Gastroesophageal sphincter (tissue), 4 donors: ENCODE measurements around the gene LRRC4B. TPM values are rescaled to one million over a fixed set of nuclear protein-coding genes. Genes with fewer than 3 reads are reported as not detected.

ENCODE experiments used
- ATAC-seq: fragments of 150-250 bp; one replicate; pipeline ENCODE4 v1.9.1; 2016; ENCODE audit warnings: mild to moderate bottlenecking, moderate library complexity
- H3K27ac ChIP-seq, 4 donors: fragments of 200-600 bp; sonication (generic) in 3 of 4; 1 replicate in 3 of 4; 2 replicates in 1 of 4; pipeline ENCODE4 v1.5.1; 2016 to 2019
- H3K27me3 ChIP-seq: fragments of 200-600 bp; sonication (generic); one replicate; pipeline ENCODE4 v1.5.1; 2019
- H3K36me3 ChIP-seq, 2 donors: fragments of 200-600 bp; sonication (generic); one replicate each; pipeline ENCODE4 v1.5.1; 2019; ENCODE audit warnings: control low read depth in 1 of 2
- H3K4me1 ChIP-seq, 3 donors: fragments of 200-600 bp; sonication (generic); 1 replicate in 2 of 3; 2 replicates in 1 of 3; pipeline ENCODE4 v1.5.1; 2016 to 2019; ENCODE audit warnings: control low read depth in 2 of 3
- H3K4me3 ChIP-seq, 2 donors: fragments of 200-600 bp; sonication (generic); one replicate each; pipeline ENCODE4 v1.5.1; 2019; ENCODE audit warnings: mild to moderate bottlenecking in 1 of 2, moderate library complexity in 1 of 2
- H3K9me3 ChIP-seq, 3 donors: fragments of 200-600 bp; sonication (generic); one replicate each; pipeline ENCODE4 v1.5.1; 2017 to 2019; ENCODE audit warnings: control low read depth in 2 of 3
- EP300 ChIP-seq: sonication (generic); formaldehyde crosslinking; IDR thresholded peaks from one replicate; pipeline ENCODE4 v1.6.1; 2017; ENCODE audit warnings: antibody characterized with exemption, mild to moderate bottlenecking
- POLR2A ChIP-seq, 2 donors: fragments of 450-650 bp; IDR thresholded peaks; one replicate each; pipeline ENCODE4 v1.6.1; 2017; ENCODE audit warnings: antibody characterized with exemption in 2 of 2, mild to moderate bottlenecking in 2 of 2, moderate library complexity in 1 of 2
- POLR2AphosphoS5 ChIP-seq: sonication (generic); formaldehyde crosslinking; IDR thresholded peaks from one replicate; pipeline ENCODE4 v1.6.1; 2017; ENCODE audit warnings: antibody characterized with exemption
- WGBS, 2 donors: methylation state at CpG; one replicate each; pipeline ENCODE4 v1.1.5; 2018; ENCODE audit warnings: low coverage in 1 of 2; 5-methylcytosine and 5-hydroxymethylcytosine counted together
- total RNA-seq, 4 donors: library from RNA; depleted of rRNA; stranded (reverse); fragments of >200 nt; gene quantifications; one replicate each; pipeline ENCODE4 v1.1.0, GENCODE V29; 2016
- TF ChIP-seq, protein P1 (sequence below), 4 experiments: fragments of 200-600 bp in 2 of 4; fragments of 450-650 bp in 2 of 4; sonication (generic) in 1 of 4; IDR thresholded peaks; one replicate each; pipeline ENCODE4 v1.5.1; 2017 to 2019; ENCODE audit warnings: antibody characterized with exemption in 4 of 4, mild to moderate bottlenecking in 2 of 4, moderate library complexity in 2 of 4

LRRC4B gene
- total RNA-seq, 4 donors from 2014 or later: 5.0 to 9.3 (median 7.6) TPM

DNA sequence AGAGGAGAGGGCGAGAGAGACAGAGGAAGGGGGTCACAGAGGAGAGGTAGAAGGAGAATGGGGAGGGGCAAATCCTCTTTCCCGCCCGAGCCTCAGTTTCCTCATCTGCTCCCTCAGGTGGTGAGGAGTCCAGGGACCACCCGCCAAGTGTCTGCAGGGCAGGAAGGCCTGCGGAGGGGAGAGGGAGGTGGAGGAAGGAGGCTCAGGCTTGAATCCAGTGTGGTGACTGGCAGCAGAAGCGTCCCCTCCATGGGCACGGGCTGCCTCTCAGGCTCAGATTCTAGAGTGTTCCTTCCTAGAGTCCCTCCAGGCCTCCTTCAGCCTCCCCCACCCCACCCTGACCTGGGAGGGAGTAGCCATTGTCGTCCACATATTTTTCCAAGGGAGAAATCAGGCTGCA is 75.1 kb downstream of the LRRC4B start:
- 51 to 52% methylated on average over 4 to 5 of the region's 8 CpGs for WGBS, 2 donors
- Histone ChIP-seq H3K27me3 (peaks cover 31% of the 10 kb centered on the region), H3K9me3 (no peaks in the 10 kb centered on the region), H3K4me3 (no peak overlapping the region), H3K4me1 (no peaks in the 10 kb centered on the region), H3K27ac (no peak overlapping the region), H3K36me3 (peaks cover 0 to 7% of the 10 kb centered on the region in 2 donors)
- ATAC-seq: no peak
- TF ChIP-seq POLR2AphosphoS5 (no peak), POLR2A (IDR thresholded peaks at IDR 0.05) (no peak), EP300 (no peak)
- TF ChIP-seq, protein P1, sequence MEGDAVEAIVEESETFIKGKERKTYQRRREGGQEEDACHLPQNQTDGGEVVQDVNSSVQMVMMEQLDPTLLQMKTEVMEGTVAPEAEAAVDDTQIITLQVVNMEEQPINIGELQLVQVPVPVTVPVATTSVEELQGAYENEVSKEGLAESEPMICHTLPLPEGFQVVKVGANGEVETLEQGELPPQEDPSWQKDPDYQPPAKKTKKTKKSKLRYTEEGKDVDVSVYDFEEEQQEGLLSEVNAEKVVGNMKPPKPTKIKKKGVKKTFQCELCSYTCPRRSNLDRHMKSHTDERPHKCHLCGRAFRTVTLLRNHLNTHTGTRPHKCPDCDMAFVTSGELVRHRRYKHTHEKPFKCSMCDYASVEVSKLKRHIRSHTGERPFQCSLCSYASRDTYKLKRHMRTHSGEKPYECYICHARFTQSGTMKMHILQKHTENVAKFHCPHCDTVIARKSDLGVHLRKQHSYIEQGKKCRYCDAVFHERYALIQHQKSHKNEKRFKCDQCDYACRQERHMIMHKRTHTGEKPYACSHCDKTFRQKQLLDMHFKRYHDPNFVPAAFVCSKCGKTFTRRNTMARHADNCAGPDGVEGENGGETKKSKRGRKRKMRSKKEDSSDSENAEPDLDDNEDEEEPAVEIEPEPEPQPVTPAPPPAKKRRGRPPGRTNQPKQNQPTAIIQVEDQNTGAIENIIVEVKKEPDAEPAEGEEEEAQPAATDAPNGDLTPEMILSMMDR (IDR thresholded peaks at IDR 0.05): no peak

GRCh38 chr19:50492303-50493052 is 75.8 kb downstream of the LRRC4B start:
- H3K27me3 ChIP-seq: peaks cover 38% of the 10 kb centered on the region
- H3K9me3 ChIP-seq: no peaks in the 10 kb centered on the region
- WGBS, 2 donors: 3 to 6% methylated on average over 5 to 8 of the region's 12 CpGs
- TF ChIP-seq, protein P1 (IDR thresholded peaks at IDR 0.05): no peak
- TF ChIP-seq POLR2AphosphoS5: no peak
- TF ChIP-seq POLR2A (IDR thresholded peaks at IDR 0.05): no peak
- TF ChIP-seq EP300: no peak
- no peak overlapping the region for H3K27ac ChIP-seq
- no peak overlapping the region for H3K4me3 ChIP-seq
- no peak for ATAC-seq
- H3K4me1 ChIP-seq: no peaks in the 10 kb centered on the region
- H3K36me3 ChIP-seq: peaks cover 0 to 7% of the 10 kb centered on the region in 2 donors

- Histone ChIP-seq H3K9me3 (no peaks in the 10 kb centered on the region), H3K36me3 (peaks cover 0 to 7% of the 10 kb centered on the region in 2 donors), H3K4me1 (no peaks in the 10 kb centered on the region), H3K27me3 (peaks cover 51% of the 10 kb centered on the region), H3K4me3 (no peak overlapping the region), H3K27ac (no peak overlapping the region)
- no peak for TF ChIP-seq EP300
- TF ChIP-seq POLR2A (IDR thresholded peaks at IDR 0.05): no peak
- TF ChIP-seq, protein P1 (IDR thresholded peaks at IDR 0.05): no peak
- no peak for TF ChIP-seq POLR2AphosphoS5
- ATAC-seq: no peak
- WGBS, 2 donors: 27% methylated on average over 16 to 25 of the region's 26 CpGs
Measured at GRCh38 chr19:50490991-50491472, 77.2 kb downstream of the LRRC4B start.

- Histone ChIP-seq H3K4me3 (no peak overlapping the region), H3K27me3 (peaks cover 51% of the 10 kb centered on the region), H3K36me3 (peaks cover 0 to 7% of the 10 kb centered on the region in 2 donors), H3K9me3 (no peaks in the 10 kb centered on the region), H3K27ac (no peak overlapping the region), H3K4me1 (no peaks in the 10 kb centered on the region)
- no peak for ATAC-seq
- 96% methylated on average over 4 of the region's 18 CpGs; no CpG with 5 or more reads in 1 of the 2 donors for WGBS, 2 donors
- TF ChIP-seq EP300: no peak
- no peak for TF ChIP-seq POLR2AphosphoS5
- TF ChIP-seq, protein P1 (IDR thresholded peaks at IDR 0.05): no peak
- no peak for TF ChIP-seq POLR2A (IDR thresholded peaks at IDR 0.05)
Measured at GRCh38 chr19:50490411-50490811, 77.8 kb downstream of the LRRC4B start.
